ENCODE results near the gene CYLD.

DNA sequence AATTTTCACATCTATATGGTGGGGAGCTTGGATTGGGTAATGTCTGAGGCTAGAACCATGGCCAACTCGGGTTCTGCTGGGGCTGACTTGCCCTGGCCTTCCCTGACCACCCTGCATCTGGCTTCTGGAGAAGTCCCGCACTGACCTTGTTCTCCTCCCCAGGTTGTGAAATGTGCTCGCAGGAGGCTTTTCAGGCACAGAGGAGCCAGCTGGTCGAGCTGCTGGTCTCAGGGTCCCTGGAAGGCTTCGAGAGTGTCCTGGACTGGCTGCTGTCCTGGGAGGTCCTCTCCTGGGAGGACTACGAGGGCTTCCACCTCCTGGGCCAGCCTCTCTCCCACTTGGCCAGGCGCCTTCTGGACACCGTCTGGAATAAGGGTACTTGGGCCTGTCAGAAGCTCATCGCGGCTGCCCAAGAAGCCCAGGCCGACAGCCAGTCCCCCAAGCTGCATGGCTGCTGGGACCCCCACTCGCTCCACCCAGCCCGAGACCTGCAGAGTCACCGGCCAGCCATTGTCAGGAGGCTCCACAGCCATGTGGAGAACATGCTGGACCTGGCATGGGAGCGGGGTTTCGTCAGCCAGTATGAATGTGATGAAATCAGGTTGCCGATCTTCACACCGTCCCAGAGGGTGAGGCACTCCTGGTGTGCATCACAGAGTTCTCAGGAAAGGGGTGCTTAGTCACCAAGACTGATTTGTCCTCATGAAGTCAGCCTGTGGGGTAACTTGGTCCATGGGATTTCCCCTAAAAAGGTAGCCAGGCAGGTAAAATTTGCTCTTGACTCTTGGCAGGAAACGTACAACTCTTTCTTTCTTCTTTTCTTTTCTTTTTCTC, 42.3 kb upstream of the CYLD start:
- TF ChIP-seq, protein P1, sequence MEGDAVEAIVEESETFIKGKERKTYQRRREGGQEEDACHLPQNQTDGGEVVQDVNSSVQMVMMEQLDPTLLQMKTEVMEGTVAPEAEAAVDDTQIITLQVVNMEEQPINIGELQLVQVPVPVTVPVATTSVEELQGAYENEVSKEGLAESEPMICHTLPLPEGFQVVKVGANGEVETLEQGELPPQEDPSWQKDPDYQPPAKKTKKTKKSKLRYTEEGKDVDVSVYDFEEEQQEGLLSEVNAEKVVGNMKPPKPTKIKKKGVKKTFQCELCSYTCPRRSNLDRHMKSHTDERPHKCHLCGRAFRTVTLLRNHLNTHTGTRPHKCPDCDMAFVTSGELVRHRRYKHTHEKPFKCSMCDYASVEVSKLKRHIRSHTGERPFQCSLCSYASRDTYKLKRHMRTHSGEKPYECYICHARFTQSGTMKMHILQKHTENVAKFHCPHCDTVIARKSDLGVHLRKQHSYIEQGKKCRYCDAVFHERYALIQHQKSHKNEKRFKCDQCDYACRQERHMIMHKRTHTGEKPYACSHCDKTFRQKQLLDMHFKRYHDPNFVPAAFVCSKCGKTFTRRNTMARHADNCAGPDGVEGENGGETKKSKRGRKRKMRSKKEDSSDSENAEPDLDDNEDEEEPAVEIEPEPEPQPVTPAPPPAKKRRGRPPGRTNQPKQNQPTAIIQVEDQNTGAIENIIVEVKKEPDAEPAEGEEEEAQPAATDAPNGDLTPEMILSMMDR (IDR thresholded peaks at IDR 0.05), result no peak
- TF ChIP-seq POLR2A (IDR thresholded peaks at IDR 0.05), result no peak
